Left lobe of liver (tissue), 2 donors: ENCODE results near the gene HSPA4L. TPM values are rescaled to one million over a fixed set of nuclear protein-coding genes. Genes with fewer than 3 reads are reported as not detected.
A peak's percentile ranks its signal among the peaks of the same experiment; 100 is the strongest.

ENCODE experiments used
- ATAC-seq: fragments of 200-7000 bp; cut with Tn5 transposase; one replicate; pipeline ENCODE4 v1.9.1; 2020; ENCODE audit warnings: mild to moderate bottlenecking, moderate library complexity
- DNase-seq: peaks from one replicate; pipeline ENCODE4 v3.0.0-alpha.2; 2020; ENCODE audit warnings: low spot score
- total RNA-seq: library from RNA; stranded (reverse); gene quantifications from one replicate; pipeline ENCODE4 v1.2.1, GENCODE V29; 2021
- donor health status: DM: no; HTN: no; CAD: no; lungs with moderate emphysema.
- donor health status: DM: no; HTN: yes; CAD: no.

HSPA4L gene
- total RNA-seq, result 3.9 TPM

GRCh38 chr4:127782275-127783025 lies at the start of gene HSPA4L:
TSS of gene HSPA4L (plus strand) at chr4:127782322. CDS start at chr4:127782551, 229 bp downstream.
- ATAC-seq (peak; percentile 63), DNase-seq (peak; percentile 63)

GRCh38 chr4:127732623-127733328 lies 49.3 kb upstream of the HSPA4L start:
- no peak for DNase-seq
- ATAC-seq, result peak; percentile 80

GRCh38 chr4:127734976-127735375 lies 47.1 kb upstream of the HSPA4L start:
- ATAC-seq (no peak), DNase-seq (no peak)

- DNase-seq (no peak), ATAC-seq (no peak)
These were observed 44.8 kb upstream of the HSPA4L start for GRCh38 chr4:127737295-127737694.

- DNase-seq (no peak), ATAC-seq (no peak)
These were observed 40.9 kb upstream of the HSPA4L start for GRCh38 chr4:127741247-127741646.

GRCh38 chr4:127747883-127748282 lies 34.2 kb upstream of the HSPA4L start:
- DNase-seq, result no peak
- ATAC-seq, result no peak

GRCh38 chr4:127748957-127749356 lies 33.2 kb upstream of the HSPA4L start:
- ATAC-seq, result no peak
- no peak for DNase-seq

- ATAC-seq (no peak), DNase-seq (no peak)
These were observed 25.2 kb upstream of the HSPA4L start for GRCh38 chr4:127756906-127757305.

GRCh38 chr4:127759228-127759820 lies 22.8 kb upstream of the HSPA4L start:
- ATAC-seq, result no peak
- DNase-seq, result no peak

GRCh38 chr4:127759893-127760292 lies 22.2 kb upstream of the HSPA4L start:
- DNase-seq, result no peak
- no peak for ATAC-seq

GRCh38 chr4:127771535-127772275 lies 10.4 kb upstream of the HSPA4L start:
- no peak for ATAC-seq

GRCh38 chr4:127772769-127773671 lies 9.1 kb upstream of the HSPA4L start:
- ATAC-seq (no peak), DNase-seq (no peak)

More at GRCh38 chr4:127771535-127772275, 10.4 kb upstream of the HSPA4L start:
- DNase-seq, result no peak

GRCh38 chr4:127775843-127776242 lies 6.3 kb upstream of the HSPA4L start:
- no peak for DNase-seq
- no peak for ATAC-seq

- DNase-seq (no peak), ATAC-seq (no peak)
These were observed 5.5 kb upstream of the HSPA4L start for GRCh38 chr4:127776620-127777019.

- no peak for DNase-seq
- no peak for ATAC-seq
These were observed 4.6 kb upstream of the HSPA4L start for GRCh38 chr4:127777487-127777886.

GRCh38 chr4:127778102-127778501 lies 4.0 kb upstream of the HSPA4L start:
- ATAC-seq, result no peak
- no peak for DNase-seq

GRCh38 chr4:127780598-127780997 lies 1.5 kb upstream of the HSPA4L start:
- no peak for DNase-seq
- no peak for ATAC-seq

- ATAC-seq (peak; percentile 61), DNase-seq (no peak)
These were observed 660 bp upstream of the HSPA4L start for GRCh38 chr4:127781300-127782024.

GRCh38 chr4:127782025-127782274 lies 172 bp upstream of the HSPA4L start:
- DNase-seq (peak; percentile 93), ATAC-seq (peak; percentile 91)
